ENCODE measurements around the gene KIF7. TPM values are rescaled to one million over a fixed set of nuclear protein-coding genes. Genes with fewer than 3 reads are reported as not detected.

KIF7 gene
- polyA plus RNA-seq, 1 of the 3 experiments (the other 2 are of a cell fraction), result 12.0 TPM

DNA sequence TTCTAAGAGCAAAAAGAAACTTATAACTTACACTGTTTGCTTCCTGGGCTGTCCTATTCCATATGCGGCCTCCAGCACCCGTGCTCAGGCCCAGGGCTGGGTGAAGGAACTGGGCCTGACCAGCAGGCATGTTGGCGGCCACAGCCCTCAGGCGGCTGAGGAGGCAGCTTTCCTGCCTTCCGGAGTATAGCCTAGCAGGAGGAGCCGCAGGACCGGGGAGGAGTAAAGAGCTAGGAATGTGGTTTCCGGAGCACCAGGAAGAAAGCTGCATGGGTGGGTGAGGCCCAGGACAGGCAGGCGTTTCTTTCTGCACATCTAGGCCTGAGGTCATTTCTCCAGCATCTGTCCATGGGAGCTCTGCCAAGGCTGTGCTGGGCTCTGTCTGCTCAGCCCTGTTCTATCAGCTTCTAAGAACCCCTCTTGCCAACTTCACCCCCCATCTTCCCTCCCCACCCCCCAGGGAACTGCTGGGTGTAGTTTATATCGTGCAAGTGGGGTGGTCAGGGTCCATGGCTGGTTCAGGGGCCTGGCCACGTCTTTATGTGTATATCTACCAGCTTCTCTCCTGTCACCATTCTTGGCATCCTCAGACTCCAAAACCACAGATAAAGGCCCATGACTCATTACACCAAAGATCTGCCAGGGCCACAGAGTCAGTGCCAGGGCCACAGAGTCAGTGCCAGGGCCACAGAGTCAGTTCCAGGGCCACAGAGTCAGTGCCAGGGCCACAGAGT is 7.8 kb upstream of the KIF7 start:
- ChIA-PET CTCF (interaction anchor here (1.5 to 3.2 kb wide), 2 partner anchors 10 to 16 kb away, joined by 8 to 21 read pairs; no protein-coding TSS in a partner anchor), POLR2A (interaction anchor here (1.2 kb wide), 1 partner anchor 18 kb away, joined by 3 read pairs; no protein-coding TSS in a partner anchor)
- 67% methylated on average over 8 of the region's 11 CpGs for WGBS (ENCODE audit: low lambda C conversion rate)
- H3K9ac ChIP-seq, result peak overlapping the region; percentile 34; the same call in 1 of the 2 replicates
- peak overlapping the region; percentile 70 for H3K4me2 ChIP-seq
- peaks cover 22% of the 10 kb centered on the region for H3F3A ChIP-seq (replicated peaks; ENCODE audit: insufficient read depth)
- no peak overlapping the region for H3K4me3 ChIP-seq (ENCODE audit: low read depth in 2 of 2, low read length in 1 of 2)
- no peaks in the 10 kb centered on the region for H3K9me2 ChIP-seq
- H2AFZ ChIP-seq (ENCODE audit: low read depth), result peak overlapping the region; percentile 93
- H3K9me3 ChIP-seq, result no peaks in the 10 kb centered on the region
- no peaks in the 10 kb centered on the region for H3K27me3 ChIP-seq (ENCODE audit: insufficient read depth)
- peak overlapping the region; percentile 36 to 70 for H3K27ac ChIP-seq (ENCODE audit: low read depth in 2 of 2, low read length in 1 of 2)
- no peaks in the 10 kb centered on the region for H3K36me3 ChIP-seq (replicated peaks in 1 of 2; ENCODE audit: control insufficient read depth in 1 of 2, insufficient read depth in 2 of 2, low read length in 1 of 2)
- TF ChIP-seq MAX (IDR thresholded peaks at IDR 0.05; ENCODE audit: low read depth) (peak; percentile 69; the same call in 1 of the 2 replicates), TAF1 (IDR thresholded peaks at IDR 0.05; ENCODE audit: borderline replicate concordance, low read depth, low read length) (no peak), YY1 (IDR thresholded peaks at IDR 0.05; ENCODE audit: low read depth) (0 out of 2 replicates have a peak, but pooled peaks have one; percentile 35), EP300 (IDR thresholded peaks at IDR 0.05; ENCODE audit: borderline replicate concordance in 1 of 2, low read depth in 1 of 2, low read length in 1 of 2) (0 out of 4 replicates have a peak, but pooled peaks of 1 of the 2 experiments have one; percentile 11), JUND (IDR thresholded peaks at IDR 0.05) (0 out of 2 replicates have a peak, but pooled peaks have one; percentile 37), FOSL2 (IDR thresholded peaks at IDR 0.05; ENCODE audit: borderline replicate concordance, low read depth) (peak; percentile 44; the same call in 1 of the 2 replicates), ELF1 (IDR thresholded peaks at IDR 0.05) (peak; percentile 60), GABPA (IDR thresholded peaks at IDR 0.05; ENCODE audit: low read depth) (no peak; the same call in 1 of the 2 replicates), FOXM1 (IDR thresholded peaks at IDR 0.05; ENCODE audit: low read depth) (no peak), NFIC (IDR thresholded peaks at IDR 0.05; ENCODE audit: borderline replicate concordance) (peak; percentile 70)
- no peaks in the 10 kb centered on the region for H3K79me2 ChIP-seq (ENCODE audit: insufficient read depth)
- no peaks in the 10 kb centered on the region for H4K20me1 ChIP-seq (ENCODE audit: insufficient read depth)
- H3K4me1 ChIP-seq (ENCODE audit: control insufficient read depth in 1 of 2, insufficient read depth in 2 of 2, low read depth in 1 of 2, low read length in 1 of 2), result peaks cover 12 to 19% of the 10 kb centered on the region in 2 experiments; a peak in 3 of 4 replicates
- no peak for DNase-seq

DNA sequence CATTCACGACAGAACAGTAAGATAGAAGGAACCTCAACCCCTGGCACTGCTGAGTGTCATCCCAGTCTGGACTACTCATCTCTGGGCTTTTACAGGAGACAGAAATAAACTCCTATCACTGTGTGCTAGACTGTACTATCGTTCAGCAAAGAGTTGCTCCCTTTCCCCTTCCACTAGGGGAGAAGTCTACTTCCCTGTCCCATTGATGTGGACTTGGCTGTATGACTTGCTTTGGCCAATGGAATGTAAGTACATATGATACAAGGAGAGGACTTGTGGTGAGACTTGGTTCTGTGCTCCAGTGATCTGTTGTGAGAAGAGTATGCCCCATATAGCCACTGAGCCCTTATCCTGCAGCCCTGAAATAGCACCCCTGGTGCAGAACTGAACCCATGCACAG is 5.3 kb upstream of the KIF7 start:
- H3K79me2 ChIP-seq (ENCODE audit: insufficient read depth), result no peaks in the 10 kb centered on the region
- DNase-seq, result no peak
- H3K4me2 ChIP-seq, result no peak overlapping the region
- ChIA-PET CTCF (interaction anchor here (3.2 kb wide), 1 partner anchor 13 kb away, joined by 21 read pairs; no protein-coding TSS in a partner anchor), POLR2A (no interaction called here)
- no peak overlapping the region for H3K9ac ChIP-seq
- no peaks in the 10 kb centered on the region for H3K27me3 ChIP-seq (ENCODE audit: insufficient read depth)
- no peak for TF ChIP-seq EZH2phosphoT487 (IDR thresholded peaks at IDR 0.05; ENCODE audit: borderline replicate concordance, low read depth)
- TF ChIP-seq TAF1 (IDR thresholded peaks at IDR 0.05; ENCODE audit: borderline replicate concordance, low read depth, low read length), result no peak
- no peak for TF ChIP-seq EP300 (IDR thresholded peaks at IDR 0.05; ENCODE audit: borderline replicate concordance in 1 of 2, low read depth in 1 of 2, low read length in 1 of 2)
- TF ChIP-seq NRF1 (IDR thresholded peaks at IDR 0.05; ENCODE audit: low read depth, low read length), result no peak
- TF ChIP-seq RAD21 (IDR thresholded peaks at IDR 0.05; ENCODE audit: low read length), result no peak
- TF ChIP-seq SMC3 (IDR thresholded peaks at IDR 0.05; ENCODE audit: low read depth, low read length), result no peak
- H3K36me3 ChIP-seq (replicated peaks in 1 of 2; ENCODE audit: control insufficient read depth in 1 of 2, insufficient read depth in 2 of 2, low read length in 1 of 2), result no peaks in the 10 kb centered on the region
- no peaks in the 10 kb centered on the region for H4K20me1 ChIP-seq (ENCODE audit: insufficient read depth)
- H3K27ac ChIP-seq (ENCODE audit: low read depth in 2 of 2, low read length in 1 of 2), result no peak overlapping the region
- peaks cover 12 to 14% of the 10 kb centered on the region in 2 experiments; a peak in 3 of 4 replicates for H3K4me1 ChIP-seq (ENCODE audit: control insufficient read depth in 1 of 2, insufficient read depth in 2 of 2, low read depth in 1 of 2, low read length in 1 of 2)
- H2AFZ ChIP-seq (ENCODE audit: low read depth), result no peak overlapping the region
- WGBS (ENCODE audit: low lambda C conversion rate), result 62% methylated on average over 2 of the region's 2 CpGs
- no peaks in the 10 kb centered on the region for H3K9me3 ChIP-seq
- no peak overlapping the region for H3K4me3 ChIP-seq (ENCODE audit: low read depth in 2 of 2, low read length in 1 of 2)
- no peaks in the 10 kb centered on the region for H3K9me2 ChIP-seq
- peaks cover 41% of the 10 kb centered on the region for H3F3A ChIP-seq (replicated peaks; ENCODE audit: insufficient read depth)

Measured in SK-N-SH (cell line).